ENCODE data around the gene CD3G. TPM values are rescaled to one million over a fixed set of nuclear protein-coding genes. Genes with fewer than 3 reads are reported as not detected.

CD3G gene
- total RNA-seq, 3 donors from 2014 or later: 0.80 to 122 (median 1.2) TPM

GRCh38 chr11:118318124-118318523, 26.0 kb upstream of the CD3G start:
- no peak overlapping the region for H3K27ac ChIP-seq

GRCh38 chr11:118318581-118319336, 25.4 kb upstream of the CD3G start:
- H3K4me1 ChIP-seq: no peaks in the 10 kb centered on the region
- H3K9me3 ChIP-seq: no peaks in the 10 kb centered on the region
- intact Hi-C loops (cut with DNase I; ENCODE audit: low total_unique reads): no loop called here
- no peaks in the 10 kb centered on the region for H3K36me3 ChIP-seq
- no peak for DNase-seq (ENCODE audit: low spot score in 2 of 2)
- H3K27ac ChIP-seq: no peak overlapping the region
- TF ChIP-seq POLR2AphosphoS5 (IDR thresholded peaks at IDR 0.05): no peak
- no peak for TF ChIP-seq POLR2A (IDR thresholded peaks at IDR 0.05)
- no peak for TF ChIP-seq CTCF (IDR thresholded peaks at IDR 0.05)
- no peaks in the 10 kb centered on the region for H3K27me3 ChIP-seq
- H3K4me3 ChIP-seq: no peak overlapping the region

More at GRCh38 chr11:118318124-118318523, 26.0 kb upstream of the CD3G start:
- Histone ChIP-seq H3K4me3 (no peak overlapping the region), H3K27me3 (no peaks in the 10 kb centered on the region), H3K36me3 (no peaks in the 10 kb centered on the region), H3K4me1 (no peaks in the 10 kb centered on the region), H3K9me3 (no peaks in the 10 kb centered on the region)
- TF ChIP-seq CTCF (IDR thresholded peaks at IDR 0.05) (no peak), POLR2AphosphoS5 (IDR thresholded peaks at IDR 0.05) (no peak), POLR2A (IDR thresholded peaks at IDR 0.05) (no peak)
- DNase-seq (ENCODE audit: low spot score in 2 of 2): no peak
- intact Hi-C loops (cut with DNase I; ENCODE audit: low total_unique reads): no loop called here

- intact Hi-C loops (cut with DNase I; ENCODE audit: low total_unique reads): no loop called here
- Histone ChIP-seq H3K4me1 (no peaks in the 10 kb centered on the region), H3K4me3 (no peak overlapping the region), H3K27me3 (no peaks in the 10 kb centered on the region), H3K27ac (no peak overlapping the region), H3K36me3 (no peaks in the 10 kb centered on the region), H3K9me3 (no peaks in the 10 kb centered on the region)
- no peak for TF ChIP-seq CTCF (IDR thresholded peaks at IDR 0.05)
- TF ChIP-seq POLR2AphosphoS5 (IDR thresholded peaks at IDR 0.05): no peak
- no peak for TF ChIP-seq POLR2A (IDR thresholded peaks at IDR 0.05)
- DNase-seq (ENCODE audit: low spot score in 2 of 2): no peak
Measured at GRCh38 chr11:118319337-118319707, 24.8 kb upstream of the CD3G start.

GRCh38 chr11:118320515-118320914, 23.6 kb upstream of the CD3G start:
- Histone ChIP-seq H3K9me3 (no peaks in the 10 kb centered on the region), H3K27ac (no peak overlapping the region), H3K27me3 (no peaks in the 10 kb centered on the region), H3K4me3 (no peak overlapping the region), H3K4me1 (no peaks in the 10 kb centered on the region), H3K36me3 (no peaks in the 10 kb centered on the region)
- no peak for DNase-seq (ENCODE audit: low spot score in 2 of 2)
- TF ChIP-seq CTCF (IDR thresholded peaks at IDR 0.05) (no peak), POLR2A (IDR thresholded peaks at IDR 0.05) (no peak), POLR2AphosphoS5 (IDR thresholded peaks at IDR 0.05) (no peak)
- intact Hi-C loops (cut with DNase I; ENCODE audit: low total_unique reads): no loop called here

- no peak overlapping the region for H3K27ac ChIP-seq
- no peaks in the 10 kb centered on the region for H3K9me3 ChIP-seq
- H3K36me3 ChIP-seq: no peaks in the 10 kb centered on the region
- H3K4me3 ChIP-seq: no peak overlapping the region
- no peaks in the 10 kb centered on the region for H3K4me1 ChIP-seq
- DNase-seq (ENCODE audit: low spot score in 2 of 2): no peak
- intact Hi-C loops (cut with DNase I; ENCODE audit: low total_unique reads): no loop called here
- no peak for TF ChIP-seq CTCF (IDR thresholded peaks at IDR 0.05)
- no peak for TF ChIP-seq POLR2AphosphoS5 (IDR thresholded peaks at IDR 0.05)
- TF ChIP-seq POLR2A (IDR thresholded peaks at IDR 0.05): no peak
- H3K27me3 ChIP-seq: no peaks in the 10 kb centered on the region
Measured at GRCh38 chr11:118321386-118322082, 22.6 kb upstream of the CD3G start.

Measured in breast epithelium (tissue), 4 donors.